B cell (primary cell): ENCODE results near the gene GON4L. TPM values are rescaled to one million over a fixed set of nuclear protein-coding genes. Genes with fewer than 3 reads are reported as not detected.

Experiments used
- ATAC-seq: fragments of 200-7000 bp; cut with Tn5 transposase; one replicate; pipeline ENCODE4 v1.10.0; 2021; ENCODE audit warnings: low read depth, mild to moderate bottlenecking, moderate number of reproducible peaks, moderate library complexity
- CTCF ChIA-PET: fragments of 350-600 bp; sonication (Branson Sonifier 250); formaldehyde crosslinking; loops from one replicate; lab custom pipeline; 2021; ENCODE audit warnings: antibody characterized with exemption, inconsistent platforms; lab: Charles Lee
- POLR2A ChIA-PET: fragments of 350-600 bp; sonication (Branson Sonifier 250); formaldehyde crosslinking; loops from one replicate; lab custom pipeline; 2021; ENCODE audit warnings: antibody characterized with exemption; lab: Charles Lee
- DNase-seq: peaks from one replicate; pipeline ENCODE4 v3.0.0; 2013
- H2AFZ ChIP-seq: 2 replicates; pipeline ENCODE4 v1.6.1; 2012; ENCODE audit warnings: mild to moderate bottlenecking, low read depth, low read length; ENCODE audit not compliant: insufficient read depth, poor library complexity, severe bottlenecking
- H3K27ac ChIP-seq, 2 donors: 1 replicate in 1 of 2; 2 replicates in 1 of 2; pipeline ENCODE4 v1.5.1; 2012 to 2013; ENCODE audit warnings: low read length in 2 of 2, mild to moderate bottlenecking in 2 of 2, moderate library complexity in 1 of 2
- H3K27me3 ChIP-seq, 4 experiments: fragments of 200-600 bp in 1 of 4; sonication (generic) in 1 of 4; replicated peaks in 1 of 4; 1 replicate in 2 of 4; 2 replicates in 2 of 4; pipeline versions ENCODE4 v1.6.1 to v1.7.0; 2013 to 2016; ENCODE audit warnings: low read length in 3 of 4, mild to moderate bottlenecking in 2 of 4, mixed read lengths in 1 of 4, moderate library complexity in 1 of 4; ENCODE audit not compliant: insufficient read depth in 4 of 4, control insufficient read depth in 3 of 4; ENCODE audit errors: control extremely low read depth in 1 of 4
- H3K36me3 ChIP-seq, 2 experiments: replicated peaks in 1 of 2; 1 replicate in 1 of 2; 2 replicates in 1 of 2; pipeline versions ENCODE4 v1.6.1 to v1.7.1; 2013; ENCODE audit warnings: low read length in 1 of 2; ENCODE audit not compliant: insufficient read depth in 2 of 2, control insufficient read depth in 1 of 2; ENCODE audit errors: control extremely low read depth in 1 of 2, extremely low read depth in 1 of 2
- H3K4me1 ChIP-seq, 2 donors: fragments of 200-600 bp in 1 of 2; sonication (generic) in 1 of 2; 1 replicate in 1 of 2; 2 replicates in 1 of 2; pipeline versions ENCODE4 v1.5.1 to v1.6.1; 2013 to 2017; ENCODE audit warnings: low read length in 2 of 2; ENCODE audit not compliant: control insufficient read depth in 2 of 2, insufficient read depth in 2 of 2
- H3K4me2 ChIP-seq: replicated peaks from 2 replicates; pipeline ENCODE3; 2012; ENCODE audit warnings: mild to moderate bottlenecking, low read depth, low read length; ENCODE audit not compliant: poor library complexity, severe bottlenecking
- H3K4me3 ChIP-seq, 5 experiments: fragments of 200-600 bp in 1 of 5; sonication (generic) in 1 of 5; 1 replicate in 3 of 5; 2 replicates in 2 of 5; pipeline versions ENCODE4 v1.5.1 to v1.7.0; 2011 to 2016; ENCODE audit warnings: low read length in 4 of 5, mild to moderate bottlenecking in 4 of 5, low read depth in 2 of 5, control low read depth in 1 of 5, moderate library complexity in 1 of 5; ENCODE audit not compliant: insufficient read depth in 1 of 5; ENCODE audit errors: control extremely low read depth in 1 of 5, extremely low read depth in 1 of 5
- H3K79me2 ChIP-seq: fragments of 200-600 bp; sonication (generic); one replicate; pipeline ENCODE4 v1.6.0; 2016; ENCODE audit warnings: low read length; ENCODE audit not compliant: control insufficient read depth, insufficient read depth
- H3K9ac ChIP-seq: fragments of 200-600 bp; sonication (generic); 2 replicates; pipeline ENCODE4 v1.6.1; 2017; ENCODE audit warnings: mild to moderate bottlenecking, low read length, moderate library complexity
- H3K9me3 ChIP-seq, 3 donors: one replicate each; pipeline versions ENCODE4 v1.6.1 to v1.7.1; 2013; ENCODE audit warnings: low read length in 2 of 3; ENCODE audit not compliant: control insufficient read depth in 2 of 3, insufficient read depth in 1 of 3; ENCODE audit errors: control extremely low read depth in 1 of 3
- H4K20me1 ChIP-seq: 2 replicates; pipeline ENCODE4 v1.6.0; 2012; ENCODE audit warnings: mild to moderate bottlenecking, low read length; ENCODE audit not compliant: insufficient read depth, control insufficient read depth, poor library complexity, severe bottlenecking
- H3K27ac Mint-ChIP-seq: one replicate; pipeline ENCODE4 v1.8.0; 2021; ENCODE audit warnings: mixed read lengths
- H3K27me3 Mint-ChIP-seq: one replicate; pipeline ENCODE4 v1.8.0; 2021; ENCODE audit warnings: mixed read lengths
- H3K4me1 Mint-ChIP-seq: one replicate; pipeline ENCODE4 v1.8.0; 2021; ENCODE audit warnings: mixed read lengths
- H3K4me3 Mint-ChIP-seq: one replicate; pipeline ENCODE4 v1.8.0; 2021; ENCODE audit warnings: mixed read lengths
- H3K9me3 Mint-ChIP-seq: one replicate; pipeline ENCODE4 v1.8.0; 2022; ENCODE audit warnings: mixed read lengths; ENCODE audit not compliant: insufficient read depth
- EZH2 ChIP-seq: IDR thresholded peaks from 2 replicates; pipeline ENCODE4 v1.6.1; 2012; ENCODE audit warnings: borderline replicate concordance, low read depth, mild to moderate bottlenecking, moderate library complexity, low read length; ENCODE audit not compliant: insufficient read depth, poor library complexity, severe bottlenecking
- WGBS: methylation state at CpG from one replicate; pipeline ENCODE4 v1.1.5; 2013; ENCODE audit warnings: missing lambda C conversion rate; ENCODE audit not compliant: insufficient coverage; 5-methylcytosine and 5-hydroxymethylcytosine counted together
- intact Hi-C: fragments of 100-400 bp; cut with micrococcal nuclease; formaldehyde crosslinking; loops from one replicate; pipeline ENCODE4 v1.10.0; 2022
- polyA plus RNA-seq: library from polyadenylated mRNA; depleted of rRNA; stranded (reverse); fragments of >200 nt; gene quantifications from 2 replicates; pipeline ENCODE4 v1.2.3, GENCODE V29; 2012
- total RNA-seq, 2 donors: library from RNA; stranded (reverse); fragments of 120-200 nt in 1 of 2; gene quantifications; 1 replicate in 1 of 2; 2 replicates in 1 of 2; pipeline versions ENCODE4 v1.2.3 to v1.2.4, GENCODE V29; 2013 to 2022
- TF ChIP-seq, protein P1 (sequence below): fragments of 200-600 bp; IDR thresholded peaks from one replicate; pipeline ENCODE4 v1.8.0; 2022; ENCODE audit warnings: antibody characterized with exemption, mild to moderate bottlenecking

GON4L gene
- total and polyA plus RNA-seq, 2 donors (not counting 1 experiment from before 2014, with no cell fraction given): 54.4 to 127 TPM

DNA sequence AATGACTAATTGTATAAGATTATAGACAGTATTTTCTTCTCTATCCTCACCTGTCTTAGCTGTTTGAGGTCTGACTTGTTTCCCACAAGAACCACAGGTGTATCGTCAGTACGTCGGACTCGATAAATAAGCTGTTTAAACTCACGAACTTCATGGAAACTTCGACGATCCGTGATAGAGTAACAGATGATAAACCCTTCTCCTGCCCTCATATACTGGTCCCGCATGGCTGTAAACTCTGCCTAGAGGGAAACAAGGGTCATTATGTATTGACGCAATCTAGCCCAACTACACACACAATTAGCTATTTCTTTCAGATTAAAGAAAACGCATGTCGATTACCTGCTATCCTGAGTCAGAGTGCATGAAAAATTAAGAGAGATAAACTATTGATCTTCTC lies 47.2 kb upstream of the GON4L start:
- H3K4me3 ChIP-seq: no peak overlapping the region
- POLR2A ChIA-PET: no interaction called here
- Mint-ChIP-seq H3K9me3 (no peaks in the 10 kb centered on the region), H3K4me1 (peaks cover under 1% of the 10 kb centered on the region), H3K27me3 (no peaks in the 10 kb centered on the region), H3K27ac (no peak overlapping the region), H3K4me3 (no peak overlapping the region)
- H2AFZ ChIP-seq: no peak overlapping the region
- CTCF ChIA-PET: no interaction called here
- no peak overlapping the region for H3K27ac ChIP-seq
- peaks cover 4 to 74% of the 10 kb centered on the region in 2 experiments for H3K36me3 ChIP-seq
- H3K4me2 ChIP-seq: no peak overlapping the region
- whole genome bisulfite sequencing: 100% methylated on average over 6 of the region's 12 CpGs
- H3K79me2 ChIP-seq: peaks cover 7% of the 10 kb centered on the region
- no peaks in the 10 kb centered on the region for H3K9me3 ChIP-seq
- no peaks in the 10 kb centered on the region for H4K20me1 ChIP-seq
- DNase-seq (no peak), ATAC-seq (no peak)
- TF ChIP-seq, protein P1, sequence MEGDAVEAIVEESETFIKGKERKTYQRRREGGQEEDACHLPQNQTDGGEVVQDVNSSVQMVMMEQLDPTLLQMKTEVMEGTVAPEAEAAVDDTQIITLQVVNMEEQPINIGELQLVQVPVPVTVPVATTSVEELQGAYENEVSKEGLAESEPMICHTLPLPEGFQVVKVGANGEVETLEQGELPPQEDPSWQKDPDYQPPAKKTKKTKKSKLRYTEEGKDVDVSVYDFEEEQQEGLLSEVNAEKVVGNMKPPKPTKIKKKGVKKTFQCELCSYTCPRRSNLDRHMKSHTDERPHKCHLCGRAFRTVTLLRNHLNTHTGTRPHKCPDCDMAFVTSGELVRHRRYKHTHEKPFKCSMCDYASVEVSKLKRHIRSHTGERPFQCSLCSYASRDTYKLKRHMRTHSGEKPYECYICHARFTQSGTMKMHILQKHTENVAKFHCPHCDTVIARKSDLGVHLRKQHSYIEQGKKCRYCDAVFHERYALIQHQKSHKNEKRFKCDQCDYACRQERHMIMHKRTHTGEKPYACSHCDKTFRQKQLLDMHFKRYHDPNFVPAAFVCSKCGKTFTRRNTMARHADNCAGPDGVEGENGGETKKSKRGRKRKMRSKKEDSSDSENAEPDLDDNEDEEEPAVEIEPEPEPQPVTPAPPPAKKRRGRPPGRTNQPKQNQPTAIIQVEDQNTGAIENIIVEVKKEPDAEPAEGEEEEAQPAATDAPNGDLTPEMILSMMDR: no peak
- TF ChIP-seq EZH2: no peak
- H3K27me3 ChIP-seq: no peaks in the 10 kb centered on the region
- intact Hi-C loops: no loop called here
- H3K4me1 ChIP-seq: no peaks in the 10 kb centered on the region
- no peak overlapping the region for H3K9ac ChIP-seq

DNA sequence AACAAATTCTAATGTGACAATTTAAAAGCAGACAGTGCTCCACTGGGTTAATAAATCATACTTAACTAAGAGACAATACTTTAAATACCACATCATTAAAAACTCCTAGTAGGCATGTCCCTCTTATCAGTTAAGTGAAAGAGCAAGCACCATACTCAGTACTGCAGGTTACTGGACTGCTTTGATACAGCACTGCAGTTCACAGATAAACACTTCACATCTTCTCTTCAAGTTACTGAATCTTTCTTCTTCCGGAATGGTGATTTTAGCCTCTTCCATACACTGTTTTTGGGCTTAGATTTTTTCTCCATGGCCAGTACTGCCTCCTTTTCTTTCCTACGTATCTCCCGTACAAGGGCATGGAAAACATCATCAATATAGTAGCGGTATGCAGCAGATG lies 43.1 kb upstream of the GON4L start:
- H3K27ac Mint-ChIP-seq: no peak overlapping the region
- intact Hi-C loops: no loop called here
- Histone ChIP-seq H3K9ac (no peak overlapping the region), H3K4me1 (no peaks in the 10 kb centered on the region), H3K27me3 (no peaks in the 10 kb centered on the region), H3K79me2 (no peaks in the 10 kb centered on the region), H3K4me3 (no peak overlapping the region), H3K4me2 (no peak overlapping the region), H2AFZ (no peak overlapping the region), H3K9me3 (no peaks in the 10 kb centered on the region), H3K27ac (no peak overlapping the region), H3K36me3 (peaks cover 5 to 60% of the 10 kb centered on the region in 2 experiments), H4K20me1 (no peaks in the 10 kb centered on the region)
- no peak overlapping the region for H3K4me3 Mint-ChIP-seq
- DNase-seq (no peak), ATAC-seq (no peak)
- 100% methylated on average over 1 of the region's 4 CpGs for WGBS
- POLR2A ChIA-PET: no interaction called here
- CTCF ChIA-PET: no interaction called here
- H3K9me3 Mint-ChIP-seq: no peaks in the 10 kb centered on the region
- TF ChIP-seq, protein P1: no peak
- no peak for TF ChIP-seq EZH2
- no peaks in the 10 kb centered on the region for H3K4me1 Mint-ChIP-seq
- no peaks in the 10 kb centered on the region for H3K27me3 Mint-ChIP-seq
